Right atrium auricular region (tissue), 2 donors: Measurements from ENCODE around the gene GPR156. TPM values are rescaled to one million over a fixed set of nuclear protein-coding genes. Genes with fewer than 3 reads are reported as not detected.

ENCODE experiments used
- DNase-seq: peaks from one replicate; pipeline ENCODE4 v3.0.0-alpha.2; 2019; ENCODE audit warnings: low spot score
- H3K27ac ChIP-seq, 2 donors: fragments of 200-600 bp; sonication (generic); 1 replicate in 1 of 2; 2 replicates in 1 of 2; pipeline ENCODE4 v1.5.1; 2016 to 2019
- H3K27me3 ChIP-seq, 2 donors: fragments of 200-600 bp; sonication (generic); one replicate each; pipeline versions ENCODE4 v1.5.1 to v1.6.0; 2017 to 2019
- H3K36me3 ChIP-seq: fragments of 200-600 bp; sonication (generic); one replicate; pipeline ENCODE4 v1.5.1; 2016
- H3K4me1 ChIP-seq, 2 donors: fragments of 200-600 bp; sonication (generic); one replicate each; pipeline versions ENCODE4 v1.5.1 to v1.6.0; 2017 to 2019
- H3K4me3 ChIP-seq, 2 donors: fragments of 200-600 bp; sonication (generic); 1 replicate in 1 of 2; 2 replicates in 1 of 2; pipeline ENCODE4 v1.5.1; 2017 to 2019; ENCODE audit warnings: mild to moderate bottlenecking in 1 of 2, moderate library complexity in 1 of 2
- H3K9me3 ChIP-seq, 2 donors: fragments of 200-600 bp; sonication (generic); one replicate each; pipeline ENCODE4 v1.5.1; 2019
- CTCF ChIP-seq, 2 donors: fragments of 200-600 bp; sonication (generic); IDR thresholded peaks; one replicate each; pipeline ENCODE4 v1.5.1; 2019; ENCODE audit warnings: antibody characterized with exemption in 2 of 2
- total RNA-seq, 2 donors: library from RNA; depleted of rRNA; stranded (reverse); fragments of >200 nt; gene quantifications; one replicate each; pipeline ENCODE4 v1.1.0, GENCODE V29; 2016

Gene GPR156
- total RNA-seq, 2 donors from 2014 or later: 0.35 to 0.74 TPM

DNA sequence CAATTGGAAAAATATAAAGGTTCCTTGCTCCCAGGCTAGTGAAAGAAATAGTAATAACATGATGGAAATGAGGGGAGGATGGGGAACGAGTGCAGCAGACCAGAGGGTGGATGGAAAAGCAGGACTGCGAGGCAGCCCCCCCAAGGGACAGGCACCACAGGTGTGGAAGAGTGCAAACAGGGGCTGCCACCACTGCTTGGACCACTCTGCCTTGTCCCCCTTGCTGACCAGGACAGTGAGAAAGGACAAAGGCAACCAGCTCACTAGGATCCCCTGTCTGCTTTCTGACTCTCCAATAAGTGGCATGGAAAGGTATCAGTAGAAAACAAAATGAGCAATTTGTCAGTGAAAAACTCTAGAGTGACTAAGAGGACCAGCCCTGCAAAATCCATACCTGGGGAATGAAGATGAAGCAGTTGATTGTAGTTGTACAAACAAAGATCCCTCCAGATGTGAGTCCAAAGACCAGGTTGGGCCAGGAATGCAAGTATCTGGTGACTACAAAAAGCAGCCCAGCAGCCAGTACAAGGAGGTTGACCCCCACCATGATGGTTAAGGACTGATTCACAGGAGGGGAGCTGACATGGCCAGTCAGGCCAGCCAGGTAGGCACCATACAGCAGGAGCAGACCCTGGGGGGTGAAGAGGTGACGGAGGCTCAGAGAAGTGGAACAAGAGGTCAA, 104.2 kb downstream of the GPR156 start:
- no peak for TF ChIP-seq CTCF (IDR thresholded peaks at IDR 0.05)
- H3K27me3 ChIP-seq: no peaks in the 10 kb centered on the region
- H3K4me3 ChIP-seq: no peak overlapping the region
- peaks cover 0 to 11% of the 10 kb centered on the region in 2 donors for H3K4me1 ChIP-seq
- DNase-seq: no peak
- no peaks in the 10 kb centered on the region for H3K36me3 ChIP-seq
- no peaks in the 10 kb centered on the region for H3K9me3 ChIP-seq
- H3K27ac ChIP-seq: no peak overlapping the region

DNA sequence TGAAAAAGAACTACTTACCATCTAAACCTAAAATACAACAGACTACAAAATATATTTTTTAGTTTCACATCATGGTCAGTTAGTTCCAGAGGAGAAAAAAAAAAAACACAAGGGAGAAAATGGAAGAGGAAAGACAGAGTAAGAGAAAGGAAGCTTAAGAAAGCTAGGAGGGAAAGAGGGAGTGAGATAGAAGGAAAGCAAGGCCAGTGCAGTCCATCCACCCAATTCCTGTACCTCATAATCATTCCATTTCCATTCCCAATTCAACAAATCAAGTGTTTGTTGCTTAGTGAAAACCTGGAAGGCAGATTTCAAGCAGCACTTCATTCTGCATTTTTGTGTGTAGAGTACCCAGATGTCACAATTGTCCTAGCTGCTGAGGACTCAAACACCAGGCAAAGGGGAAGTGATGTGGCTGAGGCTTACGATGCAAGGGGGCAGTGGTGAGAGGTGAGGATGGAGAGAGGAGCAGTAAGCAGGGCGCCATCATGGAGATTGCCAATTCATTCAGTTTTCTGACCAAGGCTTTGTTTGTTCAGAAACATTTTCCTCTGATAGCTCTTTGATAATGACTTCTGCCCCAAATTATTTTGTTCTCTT, 107.2 kb downstream of the GPR156 start:
- no peaks in the 10 kb centered on the region for H3K9me3 ChIP-seq
- no peak for DNase-seq
- peaks cover 0 to 11% of the 10 kb centered on the region in 2 donors for H3K4me1 ChIP-seq
- no peak for TF ChIP-seq CTCF (IDR thresholded peaks at IDR 0.05)
- H3K27me3 ChIP-seq: no peaks in the 10 kb centered on the region
- H3K36me3 ChIP-seq: no peaks in the 10 kb centered on the region
- H3K27ac ChIP-seq: peak overlapping the region; percentile 17 to 40
- no peak overlapping the region for H3K4me3 ChIP-seq

DNA sequence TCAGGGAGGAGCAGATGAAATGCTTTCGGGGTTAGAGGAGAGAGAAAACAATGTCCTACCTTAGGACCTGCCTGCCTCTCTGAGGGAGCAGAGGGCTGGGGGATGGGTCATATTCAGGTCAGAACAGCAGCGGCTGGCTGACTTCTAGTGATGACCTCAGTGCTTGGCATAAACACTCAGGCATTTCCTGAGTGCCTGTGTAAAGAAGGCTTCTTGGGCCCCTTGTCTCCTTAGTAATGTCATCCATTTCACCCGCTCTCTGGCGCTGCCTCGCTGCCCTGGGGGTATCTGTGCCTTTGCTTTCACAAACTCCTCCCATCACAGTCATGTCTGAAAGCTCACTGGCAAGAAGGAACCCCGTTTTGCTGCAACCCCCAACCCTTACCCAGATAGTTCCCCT, 107.9 kb downstream of the GPR156 start:
- H3K36me3 ChIP-seq: no peaks in the 10 kb centered on the region
- H3K4me1 ChIP-seq: peaks cover 0 to 11% of the 10 kb centered on the region in 2 donors
- no peaks in the 10 kb centered on the region for H3K27me3 ChIP-seq
- no peaks in the 10 kb centered on the region for H3K9me3 ChIP-seq
- DNase-seq: peak; percentile 63
- no peak overlapping the region for H3K4me3 ChIP-seq
- TF ChIP-seq CTCF (IDR thresholded peaks at IDR 0.05): no peak
- peak overlapping the region; percentile 17 to 40 for H3K27ac ChIP-seq

DNA sequence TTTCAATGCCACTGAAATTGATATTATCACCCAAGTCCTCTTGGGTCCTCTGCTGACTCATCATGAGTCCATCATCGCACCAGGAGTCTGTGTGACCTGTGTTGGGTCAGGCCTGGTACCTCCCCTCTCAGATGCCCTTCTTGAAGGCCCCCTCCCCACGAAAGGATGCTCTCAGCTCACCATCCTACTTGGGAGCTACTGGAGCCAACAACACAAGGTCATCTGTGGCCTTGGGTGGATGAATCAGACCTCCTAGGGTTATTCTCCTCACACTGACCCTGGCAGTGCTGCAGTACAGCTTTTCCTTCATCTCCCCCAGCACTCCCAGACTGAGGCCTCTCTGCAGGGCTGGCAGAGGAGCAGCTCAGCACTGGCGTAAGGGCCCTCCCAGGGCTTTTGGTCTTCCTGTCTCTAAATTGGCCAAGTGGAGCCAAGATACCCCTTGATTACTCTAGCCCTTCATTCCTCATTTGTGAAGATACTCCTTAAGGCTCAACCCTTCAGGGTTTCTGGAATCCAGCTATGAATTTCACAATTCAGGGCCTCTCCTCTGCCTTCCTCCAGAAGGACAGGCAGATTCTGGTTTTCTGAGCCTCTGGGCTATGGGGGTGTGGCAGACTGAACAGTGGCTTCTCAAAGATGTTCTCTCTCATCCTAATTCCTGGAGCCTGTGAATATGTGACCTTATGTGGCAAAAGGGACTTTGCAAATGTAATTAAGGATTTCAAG, 110.0 kb downstream of the GPR156 start:
- H3K36me3 ChIP-seq: no peaks in the 10 kb centered on the region
- DNase-seq: peak; percentile 13
- H3K27ac ChIP-seq: no peak overlapping the region
- H3K4me1 ChIP-seq: peaks cover 0 to 11% of the 10 kb centered on the region in 2 donors
- no peaks in the 10 kb centered on the region for H3K27me3 ChIP-seq
- no peak overlapping the region for H3K4me3 ChIP-seq
- no peaks in the 10 kb centered on the region for H3K9me3 ChIP-seq
- no peak for TF ChIP-seq CTCF (IDR thresholded peaks at IDR 0.05)

- H3K27me3 ChIP-seq: no peaks in the 10 kb centered on the region
- H3K27ac ChIP-seq: no peak overlapping the region
- TF ChIP-seq CTCF (IDR thresholded peaks at IDR 0.05): no peak
- no peaks in the 10 kb centered on the region for H3K36me3 ChIP-seq
- peaks cover 0 to 11% of the 10 kb centered on the region in 2 donors for H3K4me1 ChIP-seq
- no peak overlapping the region for H3K4me3 ChIP-seq
- DNase-seq: peak; percentile 38
- no peaks in the 10 kb centered on the region for H3K9me3 ChIP-seq
Measured at GRCh38 chr3:120173056-120173675, 111.9 kb downstream of the GPR156 start.
